ENCODE measurements around the gene PTPN14. TPM values are rescaled to one million over a fixed set of nuclear protein-coding genes. Genes with fewer than 3 reads are reported as not detected.

Gene PTPN14
- total and polyA plus RNA-seq, 12 donors: 5.0 to 71.6 (median 42.3) TPM

DNA sequence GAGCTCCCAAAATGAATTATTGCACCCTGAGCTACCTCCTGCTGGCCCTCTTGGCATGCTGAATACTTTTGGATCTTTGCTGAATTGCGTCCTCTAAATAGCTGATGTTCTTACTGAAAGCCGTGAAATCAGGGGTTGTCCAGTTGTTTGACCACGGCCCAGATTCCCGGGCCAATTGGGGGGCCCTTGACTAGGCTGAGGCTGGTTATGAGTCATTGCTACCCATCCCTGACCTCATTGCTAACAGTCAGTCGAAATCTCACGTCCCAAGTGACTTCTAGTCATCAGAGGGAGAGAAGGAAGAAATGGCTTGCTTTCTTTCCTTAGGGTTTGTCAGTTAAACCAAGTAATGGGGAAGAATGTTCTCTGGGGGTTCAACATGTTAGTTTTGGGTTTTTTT, 233.0 kb downstream of the PTPN14 start:
- Histone ChIP-seq H3K27me3 (no peaks in the 10 kb centered on the region), H3K36me3 (peaks cover 0 to 72% (median 13%) of the 10 kb centered on the region in 9 donors), H3K27ac (peak overlapping the region in 9 of 10 donors; percentile 4 to 86 (median 66)), H3K4me1 (peaks cover 0 to 54% (median 26%) of the 10 kb centered on the region in 9 donors), H3K9me3 (no peaks in the 10 kb centered on the region), H3K4me3 (peak overlapping the region in 2 of 10 donors; percentile 26 to 31)
- ATAC-seq (peak in 3 of 8 donors; percentile 21 to 46 (median 24)), DNase-seq (no peak)
- intact Hi-C loops (cut with DNase I): loop anchor here in 2 of 10 donors (5.0 kb wide), 1 partner anchor 36 kb away; the partner anchor contains the start of gene SMYD2 (in 2 of the 2)
- 45 to 50% methylated on average over 6 of the region's 6 CpGs for WGBS, 2 donors
- TF ChIP-seq, protein P1, sequence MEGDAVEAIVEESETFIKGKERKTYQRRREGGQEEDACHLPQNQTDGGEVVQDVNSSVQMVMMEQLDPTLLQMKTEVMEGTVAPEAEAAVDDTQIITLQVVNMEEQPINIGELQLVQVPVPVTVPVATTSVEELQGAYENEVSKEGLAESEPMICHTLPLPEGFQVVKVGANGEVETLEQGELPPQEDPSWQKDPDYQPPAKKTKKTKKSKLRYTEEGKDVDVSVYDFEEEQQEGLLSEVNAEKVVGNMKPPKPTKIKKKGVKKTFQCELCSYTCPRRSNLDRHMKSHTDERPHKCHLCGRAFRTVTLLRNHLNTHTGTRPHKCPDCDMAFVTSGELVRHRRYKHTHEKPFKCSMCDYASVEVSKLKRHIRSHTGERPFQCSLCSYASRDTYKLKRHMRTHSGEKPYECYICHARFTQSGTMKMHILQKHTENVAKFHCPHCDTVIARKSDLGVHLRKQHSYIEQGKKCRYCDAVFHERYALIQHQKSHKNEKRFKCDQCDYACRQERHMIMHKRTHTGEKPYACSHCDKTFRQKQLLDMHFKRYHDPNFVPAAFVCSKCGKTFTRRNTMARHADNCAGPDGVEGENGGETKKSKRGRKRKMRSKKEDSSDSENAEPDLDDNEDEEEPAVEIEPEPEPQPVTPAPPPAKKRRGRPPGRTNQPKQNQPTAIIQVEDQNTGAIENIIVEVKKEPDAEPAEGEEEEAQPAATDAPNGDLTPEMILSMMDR (IDR thresholded peaks at IDR 0.05): no peak

DNA sequence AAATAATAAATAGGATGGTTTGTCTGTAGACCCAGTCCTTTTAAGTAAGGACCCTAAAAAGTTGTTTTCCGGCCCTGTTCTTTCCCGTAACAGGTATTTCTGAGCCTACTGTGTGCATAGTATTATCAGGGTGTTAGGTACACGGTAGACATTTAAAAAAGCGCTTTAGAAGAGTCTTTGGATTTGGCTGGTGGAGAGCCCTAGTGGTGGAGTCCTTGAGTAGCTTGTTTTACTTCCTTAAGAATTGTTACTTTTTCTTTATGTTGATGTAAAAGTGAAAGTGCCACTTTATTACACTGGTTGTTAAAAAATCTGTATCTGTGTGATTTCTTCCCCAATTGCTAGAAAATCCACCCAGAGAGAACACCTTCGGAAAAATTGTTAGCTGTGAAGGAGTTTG, 233.7 kb downstream of the PTPN14 start:
- H3K27ac ChIP-seq: peak overlapping the region in 9 of 10 donors; percentile 4 to 86 (median 66)
- peaks cover 0 to 65% (median 11%) of the 10 kb centered on the region in 9 donors for H3K36me3 ChIP-seq
- no peaks in the 10 kb centered on the region for H3K27me3 ChIP-seq
- H3K9me3 ChIP-seq: no peaks in the 10 kb centered on the region
- H3K4me1 ChIP-seq: peaks cover 0 to 60% (median 26%) of the 10 kb centered on the region in 9 donors
- intact Hi-C loops (cut with DNase I): loop anchor here in 2 of 10 donors (5.0 kb wide), 1 partner anchor 35 kb away; the partner anchor contains the start of gene SMYD2 (in 2 of the 2)
- 80% methylated on average over 5 of the region's 5 CpGs for WGBS, 2 donors
- TF ChIP-seq, protein P1 (IDR thresholded peaks at IDR 0.05): peak in 3 of 9 donors; percentile 11 to 23 (median 17)
- DNase-seq (no peak), ATAC-seq (no peak)
- H3K4me3 ChIP-seq: peak overlapping the region in 2 of 10 donors; percentile 26 to 31

DNA sequence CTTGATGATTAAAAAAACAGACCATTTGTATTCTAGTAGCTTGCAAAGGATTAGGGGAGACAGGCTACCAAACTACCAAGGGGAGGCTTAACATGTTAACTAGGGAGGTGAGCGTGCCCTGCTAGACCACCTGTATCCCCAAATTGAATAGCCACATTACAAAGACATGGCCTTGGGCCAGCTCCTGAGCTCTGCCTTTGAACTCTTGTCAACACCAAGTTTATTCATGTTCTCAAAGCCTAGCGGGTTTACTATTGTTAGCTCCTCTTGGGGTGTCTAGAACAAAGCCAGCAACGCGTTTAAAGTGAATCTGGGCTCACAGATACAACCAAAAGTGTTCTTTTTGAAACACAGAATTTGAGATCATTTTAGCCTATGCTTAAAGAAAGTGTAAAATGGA, 234.1 kb downstream of the PTPN14 start:
- peak overlapping the region in 9 of 10 donors; percentile 4 to 86 (median 66) for H3K27ac ChIP-seq
- H3K27me3 ChIP-seq: no peaks in the 10 kb centered on the region
- WGBS, 2 donors: 43 to 62% methylated on average over 4 of the region's 4 CpGs
- DNase-seq (no peak), ATAC-seq (peak in 3 of 8 donors; percentile 32 to 43 (median 38))
- no peaks in the 10 kb centered on the region for H3K9me3 ChIP-seq
- TF ChIP-seq, protein P1 (IDR thresholded peaks at IDR 0.05): no peak
- H3K4me1 ChIP-seq: peaks cover 0 to 64% (median 27%) of the 10 kb centered on the region in 9 donors
- H3K4me3 ChIP-seq: no peak overlapping the region
- intact Hi-C loops (cut with DNase I): loop anchor here in 2 of 10 donors (5.0 kb wide), 1 partner anchor 35 kb away; the partner anchor contains the start of gene SMYD2 (in 2 of the 2)
- peaks cover 0 to 61% (median 11%) of the 10 kb centered on the region in 9 donors for H3K36me3 ChIP-seq

DNA sequence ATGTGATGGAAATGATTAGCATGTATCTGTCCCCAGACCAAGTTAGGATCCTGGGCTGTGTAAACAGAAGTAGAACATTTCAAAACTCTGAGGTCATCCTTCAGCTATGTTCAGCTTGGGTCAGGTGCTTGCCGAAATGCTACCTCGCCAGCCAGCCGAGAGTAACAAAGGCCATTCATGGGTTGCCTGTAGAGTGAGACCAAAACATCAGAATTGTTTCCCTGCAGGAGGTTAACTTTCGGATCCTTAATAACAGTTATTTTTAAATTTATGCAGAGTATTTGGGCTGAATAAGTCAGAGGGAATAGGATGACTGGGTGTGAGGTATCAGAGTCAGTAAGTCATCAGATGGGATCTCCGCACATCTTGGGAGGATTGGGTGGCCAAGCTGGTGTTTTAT, 234.8 kb downstream of the PTPN14 start:
- H3K27ac ChIP-seq: peak overlapping the region in 9 of 10 donors; percentile 4 to 86 (median 66)
- intact Hi-C loops (cut with DNase I): loop anchor here in 3 of 10 donors (1.0 to 5.0 kb wide), 2 partner anchors 34 to 35 kb away; partner anchors contain the start of gene SMYD2 (in 3 of the 3)
- ATAC-seq (peak; percentile 52 to 88 (median 72)), DNase-seq (peak in 1 of 2 donors; percentile 50)
- H3K27me3 ChIP-seq: no peaks in the 10 kb centered on the region
- no peaks in the 10 kb centered on the region for H3K9me3 ChIP-seq
- 68 to 80% methylated on average over 5 of the region's 5 CpGs for WGBS, 2 donors
- TF ChIP-seq, protein P1 (IDR thresholded peaks at IDR 0.05): no peak
- H3K36me3 ChIP-seq: peaks cover 0 to 54% (median 11%) of the 10 kb centered on the region in 9 donors
- H3K4me3 ChIP-seq: no peak overlapping the region
- H3K4me1 ChIP-seq: peaks cover 0 to 71% (median 34%) of the 10 kb centered on the region in 9 donors
